ENCODE results near the gene ZNF511. TPM values are rescaled to one million over a fixed set of nuclear protein-coding genes. Genes with fewer than 3 reads are reported as not detected.

ZNF511 gene
- total RNA-seq, 1 donor from 2014 or later, result 30.3 TPM

DNA sequence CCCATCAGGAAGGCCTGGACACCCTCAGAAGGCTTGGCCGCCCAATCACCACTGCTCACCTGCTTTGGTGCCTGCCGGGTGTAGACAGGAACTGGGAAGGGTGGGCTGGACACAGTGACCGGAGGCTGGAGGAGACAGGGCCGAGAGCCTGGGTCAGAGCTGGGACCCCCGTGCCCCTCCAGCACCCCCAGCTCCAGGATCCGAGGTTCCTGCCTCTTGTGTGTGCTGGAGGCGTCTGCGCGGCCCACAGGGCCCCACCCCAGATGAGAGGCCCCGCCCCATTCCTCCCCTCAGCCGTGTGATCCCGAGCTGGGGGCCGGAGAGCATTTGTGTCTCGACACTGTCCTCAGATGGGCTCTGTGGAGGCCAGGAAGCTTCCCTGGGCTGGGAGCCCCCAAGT, 41.4 kb upstream of the ZNF511 start:
- Histone ChIP-seq H3K4me3 (ENCODE audit: low read length in 3 of 3) (no peak overlapping the region), H3K4me1 (ENCODE audit: control insufficient read depth in 3 of 3, insufficient read depth in 3 of 3, low read length in 3 of 3) (peaks cover 5 to 6% (median 5%) of the 10 kb centered on the region in 3 donors), H3K27me3 (ENCODE audit: control insufficient read depth in 3 of 3, insufficient read depth in 3 of 3, low read length in 3 of 3) (no peaks in the 10 kb centered on the region), H3K9me3 (ENCODE audit: control insufficient read depth in 3 of 3, low read length in 3 of 3) (no peaks in the 10 kb centered on the region), H3K36me3 (ENCODE audit: control insufficient read depth in 3 of 3, insufficient read depth in 3 of 3, low read length in 3 of 3) (peaks cover 0 to 8% (median 4%) of the 10 kb centered on the region in 3 donors), H3K27ac (ENCODE audit: low read depth, low read length) (no peak overlapping the region), H3K9ac (ENCODE audit: low read depth in 1 of 3, low read length in 3 of 3) (no peak overlapping the region)

DNA sequence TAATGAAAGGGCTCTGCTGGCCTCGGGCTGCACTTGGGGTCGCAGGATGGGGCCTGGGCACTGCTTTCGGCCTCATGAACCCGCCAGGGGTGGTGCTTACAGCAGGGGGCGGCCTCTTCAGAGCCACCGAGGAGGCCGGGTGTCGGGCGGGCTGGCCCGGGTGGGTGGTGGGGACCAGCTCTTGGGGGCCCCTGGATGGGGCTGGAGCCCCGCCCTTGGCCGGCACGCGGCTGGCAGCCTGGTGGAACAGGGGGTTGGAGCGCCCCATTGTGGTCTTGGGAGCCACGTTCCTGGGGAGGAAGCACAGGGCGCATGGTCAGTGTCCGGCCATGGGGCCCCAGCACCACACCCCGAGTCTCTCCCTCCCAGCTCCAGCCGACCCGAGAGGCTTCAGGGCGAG, 40.9 kb upstream of the ZNF511 start:
- Histone ChIP-seq H3K4me3 (ENCODE audit: low read length in 3 of 3) (no peak overlapping the region), H3K4me1 (ENCODE audit: control insufficient read depth in 3 of 3, insufficient read depth in 3 of 3, low read length in 3 of 3) (peaks cover under 1% of the 10 kb centered on the region in 3 donors), H3K36me3 (ENCODE audit: control insufficient read depth in 3 of 3, insufficient read depth in 3 of 3, low read length in 3 of 3) (peaks cover 0 to 5% (median 4%) of the 10 kb centered on the region in 3 donors), H3K9ac (ENCODE audit: low read depth in 1 of 3, low read length in 3 of 3) (no peak overlapping the region), H3K9me3 (ENCODE audit: control insufficient read depth in 3 of 3, low read length in 3 of 3) (no peaks in the 10 kb centered on the region), H3K27me3 (ENCODE audit: control insufficient read depth in 3 of 3, insufficient read depth in 3 of 3, low read length in 3 of 3) (no peaks in the 10 kb centered on the region), H3K27ac (ENCODE audit: low read depth, low read length) (no peak overlapping the region)

DNA sequence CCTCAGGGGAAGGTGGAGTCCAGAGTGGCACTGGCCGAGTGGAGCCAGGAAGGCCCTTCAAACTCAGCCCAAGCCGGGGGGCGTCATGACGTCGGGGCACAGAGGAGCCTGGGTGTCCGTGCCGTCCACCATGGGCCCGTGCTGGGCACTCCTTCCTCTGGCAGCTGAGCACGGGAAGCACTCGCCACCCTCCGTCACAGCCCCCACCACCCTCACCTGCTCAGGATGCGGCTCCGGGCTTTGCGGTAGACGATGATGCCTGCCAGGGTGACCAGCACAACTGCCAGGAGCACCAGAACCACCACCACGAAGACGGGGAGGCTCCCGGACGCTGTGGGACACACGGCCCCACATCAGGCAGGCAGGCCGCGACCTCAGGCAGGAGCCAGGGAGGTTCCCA, 40.2 kb upstream of the ZNF511 start:
- no peaks in the 10 kb centered on the region for H3K9me3 ChIP-seq (ENCODE audit: control insufficient read depth in 3 of 3, low read length in 3 of 3)

DNA sequence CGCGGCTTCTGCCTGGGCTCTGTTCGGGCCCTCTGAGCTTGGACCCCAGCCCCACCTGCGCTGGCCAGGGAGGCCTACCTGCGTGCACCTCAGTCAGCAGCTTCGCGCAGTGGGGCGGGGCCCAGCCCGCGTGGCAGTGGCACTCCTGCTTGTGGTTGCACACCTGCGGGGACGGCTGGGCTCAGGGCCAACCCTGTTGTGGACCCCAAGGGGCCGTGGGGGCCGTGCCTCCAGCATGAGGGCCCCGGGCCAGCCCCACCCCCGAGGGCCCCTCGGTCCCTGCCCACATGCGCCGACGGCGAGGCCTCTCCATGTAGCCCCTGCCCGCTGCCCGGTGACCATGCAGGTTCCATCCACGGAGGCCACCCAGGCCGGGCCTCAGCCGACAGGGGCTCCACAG, 39.3 kb upstream of the ZNF511 start:
- H3K36me3 ChIP-seq (ENCODE audit: control insufficient read depth in 3 of 3, insufficient read depth in 3 of 3, low read length in 3 of 3), result peaks cover 0 to 5% (median 4%) of the 10 kb centered on the region in 3 donors
- no peak overlapping the region for H3K4me3 ChIP-seq (ENCODE audit: low read length in 3 of 3)
- H3K9me3 ChIP-seq (ENCODE audit: control insufficient read depth in 3 of 3, low read length in 3 of 3), result no peaks in the 10 kb centered on the region
- H3K4me1 ChIP-seq (ENCODE audit: control insufficient read depth in 3 of 3, insufficient read depth in 3 of 3, low read length in 3 of 3), result no peaks in the 10 kb centered on the region
- no peak overlapping the region for H3K27ac ChIP-seq (ENCODE audit: low read depth, low read length)
- H3K9ac ChIP-seq (ENCODE audit: low read depth in 1 of 3, low read length in 3 of 3), result no peak overlapping the region
- H3K27me3 ChIP-seq (ENCODE audit: control insufficient read depth in 3 of 3, insufficient read depth in 3 of 3, low read length in 3 of 3), result peaks cover 0 to 4% (median 0%) of the 10 kb centered on the region in 3 donors

More for the DNA sequence above, 40.2 kb upstream of the ZNF511 start:
- H3K9ac ChIP-seq (ENCODE audit: low read depth in 1 of 3, low read length in 3 of 3), result no peak overlapping the region
- peaks cover 0 to 5% (median 4%) of the 10 kb centered on the region in 3 donors for H3K36me3 ChIP-seq (ENCODE audit: control insufficient read depth in 3 of 3, insufficient read depth in 3 of 3, low read length in 3 of 3)
- H3K4me3 ChIP-seq (ENCODE audit: low read length in 3 of 3), result no peak overlapping the region
- no peaks in the 10 kb centered on the region for H3K4me1 ChIP-seq (ENCODE audit: control insufficient read depth in 3 of 3, insufficient read depth in 3 of 3, low read length in 3 of 3)
- no peak overlapping the region for H3K27ac ChIP-seq (ENCODE audit: low read depth, low read length)
- no peaks in the 10 kb centered on the region for H3K27me3 ChIP-seq (ENCODE audit: control insufficient read depth in 3 of 3, insufficient read depth in 3 of 3, low read length in 3 of 3)

DNA sequence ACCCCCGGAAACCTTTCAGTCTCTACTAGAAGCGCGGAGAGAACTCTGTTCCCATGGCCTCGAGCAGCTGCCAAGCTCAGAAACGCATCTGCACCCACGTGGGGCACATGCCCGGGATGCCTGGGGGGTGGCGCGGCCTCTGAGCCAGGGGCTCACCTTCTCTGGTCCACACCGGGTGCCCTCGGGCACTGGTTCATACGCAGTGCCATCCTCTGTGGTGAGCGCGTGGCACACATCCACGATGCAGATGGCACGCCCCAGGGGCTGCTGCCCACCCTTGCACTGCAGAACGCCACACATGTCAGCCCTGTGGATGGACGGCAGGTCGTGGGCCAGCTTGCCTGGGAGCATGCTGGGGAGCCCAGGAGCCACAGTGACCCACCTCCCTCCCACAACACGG, 38.5 kb upstream of the ZNF511 start:
- H3K36me3 ChIP-seq (ENCODE audit: control insufficient read depth in 3 of 3, insufficient read depth in 3 of 3, low read length in 3 of 3), result peaks cover 0 to 5% (median 4%) of the 10 kb centered on the region in 3 donors

DNA sequence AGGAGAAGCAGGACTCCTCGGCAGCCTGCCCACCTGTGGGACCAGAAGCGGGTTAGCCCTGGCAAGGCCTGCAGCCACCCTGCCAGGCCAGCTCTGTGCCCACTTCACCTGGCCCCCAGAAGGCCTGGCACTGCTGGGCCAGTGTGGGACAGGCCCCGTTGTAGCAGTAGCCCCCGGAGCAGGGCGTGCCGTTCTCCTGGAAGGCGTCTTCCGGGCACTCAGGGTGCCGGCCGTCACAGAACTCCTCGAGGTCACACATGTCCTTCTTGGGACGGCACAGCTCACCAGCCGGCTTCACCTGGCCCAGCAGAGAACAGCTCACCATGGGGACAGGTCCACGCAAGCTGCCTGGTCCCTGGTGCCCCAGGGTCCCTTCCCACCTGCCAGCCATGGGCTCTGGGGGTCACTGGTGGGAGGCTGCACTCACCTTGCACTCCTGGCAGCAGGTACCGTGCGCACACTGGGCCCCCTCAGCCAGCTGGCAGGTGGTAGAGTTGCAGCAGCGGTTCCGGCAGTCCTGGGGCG, 37.9 kb upstream of the ZNF511 start:
- Histone ChIP-seq H3K9me3 (ENCODE audit: control insufficient read depth in 3 of 3, low read length in 3 of 3) (no peaks in the 10 kb centered on the region), H3K4me3 (ENCODE audit: low read length in 3 of 3) (no peak overlapping the region), H3K4me1 (ENCODE audit: control insufficient read depth in 3 of 3, insufficient read depth in 3 of 3, low read length in 3 of 3) (no peaks in the 10 kb centered on the region), H3K9ac (ENCODE audit: low read depth in 1 of 3, low read length in 3 of 3) (no peak overlapping the region), H3K36me3 (ENCODE audit: control insufficient read depth in 3 of 3, insufficient read depth in 3 of 3, low read length in 3 of 3) (peaks cover 0 to 5% (median 4%) of the 10 kb centered on the region in 3 donors), H3K27me3 (ENCODE audit: control insufficient read depth in 3 of 3, insufficient read depth in 3 of 3, low read length in 3 of 3) (peaks cover under 1 to 15% (median 15%) of the 10 kb centered on the region in 3 donors), H3K27ac (ENCODE audit: low read depth, low read length) (no peak overlapping the region)

More for the DNA sequence above, 38.5 kb upstream of the ZNF511 start:
- Histone ChIP-seq H3K4me1 (ENCODE audit: control insufficient read depth in 3 of 3, insufficient read depth in 3 of 3, low read length in 3 of 3) (no peaks in the 10 kb centered on the region), H3K27ac (ENCODE audit: low read depth, low read length) (no peak overlapping the region), H3K4me3 (ENCODE audit: low read length in 3 of 3) (no peak overlapping the region), H3K9ac (ENCODE audit: low read depth in 1 of 3, low read length in 3 of 3) (no peak overlapping the region), H3K9me3 (ENCODE audit: control insufficient read depth in 3 of 3, low read length in 3 of 3) (no peaks in the 10 kb centered on the region), H3K27me3 (ENCODE audit: control insufficient read depth in 3 of 3, insufficient read depth in 3 of 3, low read length in 3 of 3) (peaks cover 0 to 10% (median 8%) of the 10 kb centered on the region in 3 donors)

DNA sequence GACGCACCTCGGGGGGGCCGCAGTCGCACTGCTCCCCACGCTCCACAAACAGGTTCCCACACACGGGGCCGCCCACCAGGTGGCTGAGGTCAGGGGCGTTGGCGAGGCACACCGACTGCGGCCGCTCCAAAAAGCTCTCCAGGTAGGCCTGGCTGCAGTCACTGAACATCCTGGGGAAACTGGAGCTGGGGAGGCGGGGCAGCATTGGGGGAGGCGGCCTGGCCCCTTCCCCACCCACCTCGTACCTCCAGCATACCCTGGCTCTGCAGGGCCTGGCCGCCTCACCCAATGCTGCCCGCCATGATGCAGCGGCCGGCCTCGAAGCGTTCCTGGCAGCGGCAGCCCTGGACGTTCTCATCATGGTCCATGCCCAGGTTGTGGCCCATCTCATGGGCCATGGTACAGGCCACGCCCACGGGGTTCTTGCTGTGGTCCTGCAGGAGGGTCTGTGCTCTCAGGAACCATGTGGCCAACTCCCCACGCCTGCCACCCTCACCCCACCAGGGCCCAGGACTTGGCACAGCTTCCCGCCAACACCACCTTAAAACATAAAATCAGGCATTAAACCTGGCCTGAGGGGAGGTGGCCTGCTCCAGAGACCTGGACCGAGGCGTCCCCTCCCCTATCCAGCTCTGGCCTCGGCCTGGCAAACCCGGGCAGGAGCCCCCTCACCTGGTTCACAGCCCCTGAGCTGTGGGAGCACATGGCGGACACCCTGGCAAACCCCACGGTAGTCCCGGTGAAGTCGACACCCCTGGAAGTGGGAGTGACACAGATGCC, 37.0 kb upstream of the ZNF511 start:
- peaks cover 0 to 4% (median 0%) of the 10 kb centered on the region in 3 donors for H3K4me1 ChIP-seq (ENCODE audit: control insufficient read depth in 3 of 3, insufficient read depth in 3 of 3, low read length in 3 of 3)
- H3K27me3 ChIP-seq (ENCODE audit: control insufficient read depth in 3 of 3, insufficient read depth in 3 of 3, low read length in 3 of 3), result peaks cover 5 to 24% (median 21%) of the 10 kb centered on the region in 3 donors
- no peak overlapping the region for H3K9ac ChIP-seq (ENCODE audit: low read depth in 1 of 3, low read length in 3 of 3)
- H3K27ac ChIP-seq (ENCODE audit: low read depth, low read length), result no peak overlapping the region
- H3K4me3 ChIP-seq (ENCODE audit: low read length in 3 of 3), result no peak overlapping the region
- peaks cover 0 to 5% (median 4%) of the 10 kb centered on the region in 3 donors for H3K36me3 ChIP-seq (ENCODE audit: control insufficient read depth in 3 of 3, insufficient read depth in 3 of 3, low read length in 3 of 3)
- no peaks in the 10 kb centered on the region for H3K9me3 ChIP-seq (ENCODE audit: control insufficient read depth in 3 of 3, low read length in 3 of 3)

DNA sequence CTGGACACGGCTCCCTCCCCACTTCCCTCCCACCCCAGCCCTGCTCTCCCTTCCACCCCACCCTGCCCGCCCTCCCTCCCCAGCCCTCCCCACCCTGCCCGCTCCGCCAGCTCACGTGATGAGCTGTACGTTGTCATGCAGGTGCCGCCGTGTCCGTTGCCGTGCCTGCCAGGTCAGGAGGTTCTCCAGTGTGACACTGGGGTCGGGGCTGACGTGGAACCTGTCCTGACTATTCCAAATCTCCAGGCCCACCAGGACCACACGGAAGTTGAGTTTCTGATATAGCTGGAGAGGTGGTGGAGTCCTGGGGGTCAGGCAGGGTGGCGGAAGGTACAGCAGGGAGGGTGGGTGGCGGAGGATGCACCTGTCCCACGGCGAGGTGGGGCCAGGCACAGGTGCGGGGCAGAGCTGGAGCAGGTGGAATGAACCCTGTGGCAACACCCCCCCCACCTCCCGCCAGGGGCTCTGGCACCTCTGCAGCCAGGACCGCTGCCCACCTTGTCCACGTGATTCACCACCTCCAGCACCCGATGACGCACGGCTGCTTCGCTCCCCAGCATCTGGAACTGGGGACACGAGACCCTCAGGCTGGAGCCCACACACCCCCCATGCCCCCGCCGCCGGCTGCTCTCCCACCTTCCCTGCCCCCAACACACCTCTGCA, 36.3 kb upstream of the ZNF511 start:
- Histone ChIP-seq H3K9me3 (ENCODE audit: control insufficient read depth in 3 of 3, low read length in 3 of 3) (no peaks in the 10 kb centered on the region), H3K36me3 (ENCODE audit: control insufficient read depth in 3 of 3, insufficient read depth in 3 of 3, low read length in 3 of 3) (peaks cover 0 to 5% (median 4%) of the 10 kb centered on the region in 3 donors)

DNA sequence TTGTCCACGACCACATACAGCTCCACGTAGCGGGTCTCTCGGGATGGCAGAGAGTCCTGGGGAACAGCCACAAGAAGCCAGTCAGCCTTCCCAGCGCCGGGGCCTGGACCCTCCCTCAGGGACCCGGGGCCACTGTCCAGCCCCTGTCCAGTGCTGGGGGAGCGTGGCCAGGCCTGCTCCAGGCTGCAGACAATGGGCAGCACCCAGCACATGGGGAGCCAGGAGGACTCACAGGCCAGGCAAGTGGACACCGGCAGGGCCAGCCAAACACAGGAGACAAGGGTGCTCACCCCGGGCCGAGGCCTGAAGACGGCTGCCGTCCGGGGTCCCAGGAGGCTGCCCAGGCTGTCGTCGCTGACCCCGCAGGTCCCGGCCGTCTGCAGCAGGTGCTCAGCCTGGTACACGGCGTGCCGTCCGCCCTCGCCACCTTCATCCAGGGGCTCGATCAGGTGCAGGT, 35.7 kb upstream of the ZNF511 start:
- H3K4me3 ChIP-seq (ENCODE audit: low read length in 3 of 3), result no peak overlapping the region
- H3K9ac ChIP-seq (ENCODE audit: low read depth in 1 of 3, low read length in 3 of 3), result no peak overlapping the region
- H3K4me1 ChIP-seq (ENCODE audit: control insufficient read depth in 3 of 3, insufficient read depth in 3 of 3, low read length in 3 of 3), result peaks cover 0 to 4% (median 0%) of the 10 kb centered on the region in 3 donors
- no peaks in the 10 kb centered on the region for H3K9me3 ChIP-seq (ENCODE audit: control insufficient read depth in 3 of 3, low read length in 3 of 3)
- peaks cover 5 to 32% (median 26%) of the 10 kb centered on the region in 3 donors for H3K27me3 ChIP-seq (ENCODE audit: control insufficient read depth in 3 of 3, insufficient read depth in 3 of 3, low read length in 3 of 3)
- H3K27ac ChIP-seq (ENCODE audit: low read depth, low read length), result no peak overlapping the region
- H3K36me3 ChIP-seq (ENCODE audit: control insufficient read depth in 3 of 3, insufficient read depth in 3 of 3, low read length in 3 of 3), result peaks cover 0 to 5% (median 4%) of the 10 kb centered on the region in 3 donors

More for the DNA sequence above, 36.3 kb upstream of the ZNF511 start:
- Histone ChIP-seq H3K27me3 (ENCODE audit: control insufficient read depth in 3 of 3, insufficient read depth in 3 of 3, low read length in 3 of 3) (peaks cover 5 to 30% (median 24%) of the 10 kb centered on the region in 3 donors), H3K4me1 (ENCODE audit: control insufficient read depth in 3 of 3, insufficient read depth in 3 of 3, low read length in 3 of 3) (peaks cover 0 to 4% (median 0%) of the 10 kb centered on the region in 3 donors), H3K27ac (ENCODE audit: low read depth, low read length) (no peak overlapping the region), H3K4me3 (ENCODE audit: low read length in 3 of 3) (no peak overlapping the region), H3K9ac (ENCODE audit: low read depth in 1 of 3, low read length in 3 of 3) (no peak overlapping the region)

All from skeletal muscle tissue (tissue), 4 donors.